ENCODE data around the gene DOK6.
"Not testable (repeated sequence)": the region's sequence is repeated elsewhere in the genome, so short reads cannot be mapped to it uniquely, and the experiment has no call there.

Gene DOK6

DNA sequence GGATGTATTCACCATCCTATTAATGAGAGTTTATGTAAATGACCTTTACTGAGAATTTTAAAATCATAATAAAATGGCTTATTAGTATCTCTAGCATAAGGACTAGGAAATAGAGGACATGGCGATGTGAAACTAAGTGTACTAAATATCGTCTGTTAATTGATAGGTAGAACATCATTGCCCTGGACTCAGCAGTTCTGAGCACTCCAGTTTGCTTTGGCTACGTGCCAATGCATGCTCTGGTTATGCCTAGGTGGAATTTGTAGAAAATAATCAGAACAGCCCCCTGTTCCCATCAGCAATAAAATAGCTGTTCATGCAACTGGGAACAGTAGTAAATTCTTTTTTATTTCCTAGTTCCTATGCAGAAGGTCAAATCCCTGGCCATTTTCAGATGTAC is 247.8 kb downstream of the DOK6 start:
- Mint-ChIP-seq H3K36me3 (no peaks in the 10 kb centered on the region), H3K4me1 (ENCODE audit: low read depth) (no peaks in the 10 kb centered on the region), H3K9me3 (ENCODE audit: low read depth) (no peaks in the 10 kb centered on the region), H3K4me3 (no peak overlapping the region), H3K27ac (no peak overlapping the region), H3K27me3 (peaks cover 11% of the 10 kb centered on the region)

- Mint-ChIP-seq H3K4me1 (ENCODE audit: low read depth) (no peaks in the 10 kb centered on the region), H3K9me3 (ENCODE audit: low read depth) (no peaks in the 10 kb centered on the region), H3K27ac (no peak overlapping the region), H3K4me3 (no peak overlapping the region), H3K36me3 (no peaks in the 10 kb centered on the region), H3K27me3 (peaks cover 14% of the 10 kb centered on the region)
Measured at GRCh38 chr18:69649684-69650083, 249.0 kb downstream of the DOK6 start.

GRCh38 chr18:69651243-69651642 is 250.6 kb downstream of the DOK6 start:
- Mint-ChIP-seq H3K27me3 (peaks cover 14% of the 10 kb centered on the region), H3K4me1 (ENCODE audit: low read depth) (no peaks in the 10 kb centered on the region)

DNA sequence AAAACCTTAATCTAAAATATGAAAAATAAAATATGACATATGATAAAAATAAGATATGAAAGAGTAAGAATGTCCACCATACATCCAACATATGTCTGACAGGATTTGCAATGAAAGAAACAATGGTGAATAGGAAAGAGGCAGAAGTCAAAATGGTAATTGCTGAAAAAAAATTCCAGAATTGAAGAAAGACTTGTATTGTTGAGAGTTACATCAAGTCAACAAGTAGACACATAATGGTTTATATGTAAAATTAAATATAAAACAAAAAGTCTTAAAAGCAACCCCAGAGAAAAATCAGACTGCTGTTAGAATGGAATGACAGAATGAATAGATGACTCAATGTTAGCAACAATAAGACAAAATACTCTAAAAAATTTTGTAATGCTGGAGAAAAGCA is 255.1 kb downstream of the DOK6 start:
- peaks cover 9% of the 10 kb centered on the region for H3K27me3 Mint-ChIP-seq

More at GRCh38 chr18:69651243-69651642, 250.6 kb downstream of the DOK6 start:
- no peak overlapping the region for H3K27ac Mint-ChIP-seq
- no peak overlapping the region for H3K4me3 Mint-ChIP-seq
- no peaks in the 10 kb centered on the region for H3K36me3 Mint-ChIP-seq
- no peaks in the 10 kb centered on the region for H3K9me3 Mint-ChIP-seq (ENCODE audit: low read depth)

DNA sequence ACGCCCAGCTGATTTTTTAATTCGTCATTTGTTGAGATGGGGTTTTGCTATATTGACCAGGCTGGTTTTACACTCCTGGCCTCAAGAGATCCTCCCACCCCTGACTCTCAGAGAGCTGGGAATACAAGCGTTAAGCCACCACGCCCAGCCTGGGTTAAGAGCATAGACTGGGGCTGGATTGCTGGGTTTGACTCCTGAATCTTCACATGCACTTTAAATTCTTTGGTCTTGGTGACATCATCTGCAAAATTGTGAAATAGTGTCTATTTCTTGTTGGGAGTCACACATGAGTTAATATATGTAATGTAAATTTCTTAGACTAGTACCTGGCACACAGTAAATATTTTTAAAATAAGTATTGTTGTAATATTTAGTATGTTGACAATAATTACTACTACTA is 257.4 kb downstream of the DOK6 start:
- no peak overlapping the region for H3K4me3 Mint-ChIP-seq
- H3K27me3 Mint-ChIP-seq: peaks cover 3% of the 10 kb centered on the region
- H3K27ac Mint-ChIP-seq: no peak overlapping the region
- no peaks in the 10 kb centered on the region for H3K36me3 Mint-ChIP-seq
- H3K4me1 Mint-ChIP-seq (ENCODE audit: low read depth): no peaks in the 10 kb centered on the region
- no peaks in the 10 kb centered on the region for H3K9me3 Mint-ChIP-seq (ENCODE audit: low read depth)

More for the DNA sequence above, 255.1 kb downstream of the DOK6 start:
- Mint-ChIP-seq H3K4me1 (ENCODE audit: low read depth) (no peaks in the 10 kb centered on the region), H3K27ac (no peak overlapping the region), H3K4me3 (no peak overlapping the region), H3K9me3 (ENCODE audit: low read depth) (no peaks in the 10 kb centered on the region), H3K36me3 (no peaks in the 10 kb centered on the region)

GRCh38 chr18:69658685-69659084 is 258.0 kb downstream of the DOK6 start:
- no peak overlapping the region for H3K27ac Mint-ChIP-seq
- no peaks in the 10 kb centered on the region for H3K36me3 Mint-ChIP-seq
- no peaks in the 10 kb centered on the region for H3K9me3 Mint-ChIP-seq (ENCODE audit: low read depth)
- no peak overlapping the region for H3K4me3 Mint-ChIP-seq
- peaks cover 2% of the 10 kb centered on the region for H3K27me3 Mint-ChIP-seq
- no peaks in the 10 kb centered on the region for H3K4me1 Mint-ChIP-seq (ENCODE audit: low read depth)

GRCh38 chr18:69659142-69659651 is 258.5 kb downstream of the DOK6 start:
- H3K27me3 Mint-ChIP-seq: no peaks in the 10 kb centered on the region
- no peaks in the 10 kb centered on the region for H3K4me1 Mint-ChIP-seq (ENCODE audit: low read depth)
- no peak overlapping the region for H3K27ac Mint-ChIP-seq
- H3K4me3 Mint-ChIP-seq: no peak overlapping the region
- no peaks in the 10 kb centered on the region for H3K9me3 Mint-ChIP-seq (ENCODE audit: low read depth)
- no peaks in the 10 kb centered on the region for H3K36me3 Mint-ChIP-seq

DNA sequence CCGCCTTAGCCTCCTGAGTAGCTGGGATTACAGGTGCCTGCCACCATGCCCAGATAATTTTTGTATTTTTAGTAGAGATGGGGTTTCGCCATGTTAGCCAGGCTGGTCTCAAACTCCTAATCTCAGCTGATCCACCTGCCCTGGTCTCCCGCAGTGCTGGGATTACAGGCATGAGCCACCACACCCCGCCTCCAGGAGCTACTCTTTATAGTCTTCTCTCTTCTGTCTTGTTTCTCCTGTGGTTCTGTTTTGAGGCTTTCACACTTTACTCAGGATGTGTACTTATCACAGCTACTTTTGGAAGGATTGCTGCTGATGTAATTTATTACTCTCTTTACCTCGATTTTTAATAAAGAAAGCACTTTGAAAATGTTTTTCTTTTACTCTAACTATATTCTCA is 261.4 kb downstream of the DOK6 start:
- not testable (repeated sequence) for H3K27ac Mint-ChIP-seq; H3K4me1 Mint-ChIP-seq (ENCODE audit: low read depth); H3K4me3 Mint-ChIP-seq; H3K27me3 Mint-ChIP-seq; H3K36me3 Mint-ChIP-seq; H3K9me3 Mint-ChIP-seq (ENCODE audit: low read depth)

GRCh38 chr18:69664399-69664798 is 263.7 kb downstream of the DOK6 start:
- Mint-ChIP-seq H3K36me3 (no peaks in the 10 kb centered on the region), H3K27ac (no peak overlapping the region), H3K9me3 (ENCODE audit: low read depth) (no peaks in the 10 kb centered on the region), H3K27me3 (no peaks in the 10 kb centered on the region), H3K4me1 (ENCODE audit: low read depth) (no peaks in the 10 kb centered on the region), H3K4me3 (no peak overlapping the region)

- H3K4me1 Mint-ChIP-seq (ENCODE audit: low read depth): no peaks in the 10 kb centered on the region
- H3K27me3 Mint-ChIP-seq: peaks cover 3% of the 10 kb centered on the region
- no peaks in the 10 kb centered on the region for H3K9me3 Mint-ChIP-seq (ENCODE audit: low read depth)
- H3K27ac Mint-ChIP-seq: no peak overlapping the region
- no peak overlapping the region for H3K4me3 Mint-ChIP-seq
- H3K36me3 Mint-ChIP-seq: no peaks in the 10 kb centered on the region
Measured at GRCh38 chr18:69674292-69674877, 273.7 kb downstream of the DOK6 start.

GRCh38 chr18:69674966-69675365 is 274.3 kb downstream of the DOK6 start:
- Mint-ChIP-seq H3K4me3 (no peak overlapping the region), H3K4me1 (ENCODE audit: low read depth) (no peaks in the 10 kb centered on the region), H3K9me3 (ENCODE audit: low read depth) (no peaks in the 10 kb centered on the region), H3K27ac (no peak overlapping the region), H3K27me3 (peaks cover 2% of the 10 kb centered on the region), H3K36me3 (no peaks in the 10 kb centered on the region)

DNA sequence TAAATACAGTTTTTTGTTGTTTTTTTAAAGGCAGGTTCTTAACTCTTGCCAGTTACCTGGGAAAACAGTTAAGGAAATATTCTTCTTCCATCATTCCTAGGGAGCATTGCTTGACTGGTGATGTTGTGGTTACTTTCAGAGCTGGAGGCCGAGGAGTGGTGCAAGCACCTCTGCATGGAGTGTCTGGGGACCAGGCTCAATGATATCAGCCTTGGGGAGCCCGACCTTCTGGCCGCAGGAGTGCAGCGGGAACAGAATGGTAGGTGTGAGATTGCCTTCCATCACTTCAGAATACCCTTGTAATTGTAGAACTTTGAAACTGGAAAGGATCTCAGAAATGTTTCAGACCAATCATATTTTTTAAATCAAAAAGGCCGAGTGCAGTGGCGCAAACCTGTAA is 276.9 kb downstream of the DOK6 start:
- H3K27ac Mint-ChIP-seq: no peak overlapping the region
- no peaks in the 10 kb centered on the region for H3K9me3 Mint-ChIP-seq (ENCODE audit: low read depth)
- H3K27me3 Mint-ChIP-seq: no peaks in the 10 kb centered on the region
- H3K4me3 Mint-ChIP-seq: no peak overlapping the region
- no peaks in the 10 kb centered on the region for H3K36me3 Mint-ChIP-seq
- H3K4me1 Mint-ChIP-seq (ENCODE audit: low read depth): no peaks in the 10 kb centered on the region

DNA sequence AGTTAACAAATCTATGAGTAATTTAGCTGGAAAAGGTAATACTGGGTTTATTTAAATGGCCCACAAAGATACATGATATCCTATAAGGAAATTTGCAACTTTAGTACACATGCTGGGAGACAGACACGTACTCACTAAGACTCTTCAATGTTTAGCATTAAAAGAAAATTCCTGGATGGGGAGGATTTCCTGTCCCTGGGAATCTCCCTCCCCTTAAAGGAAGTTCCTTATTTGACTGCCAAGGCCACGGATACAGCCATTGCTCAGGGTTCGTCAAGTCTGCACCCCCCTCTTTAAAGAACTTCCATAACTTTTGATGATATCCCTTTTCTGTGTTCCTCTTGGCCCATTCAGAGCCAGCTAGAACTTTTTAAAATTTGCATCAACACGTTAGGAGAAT is 279.4 kb downstream of the DOK6 start:
- Mint-ChIP-seq H3K9me3 (ENCODE audit: low read depth) (no peaks in the 10 kb centered on the region), H3K4me3 (no peak overlapping the region), H3K4me1 (ENCODE audit: low read depth) (no peaks in the 10 kb centered on the region)

GRCh38 chr18:69683176-69683575 is 282.5 kb downstream of the DOK6 start:
- H3K4me1 Mint-ChIP-seq (ENCODE audit: low read depth): no peaks in the 10 kb centered on the region
- H3K36me3 Mint-ChIP-seq: no peaks in the 10 kb centered on the region
- H3K27me3 Mint-ChIP-seq: no peaks in the 10 kb centered on the region
- H3K9me3 Mint-ChIP-seq (ENCODE audit: low read depth): no peaks in the 10 kb centered on the region
- no peak overlapping the region for H3K27ac Mint-ChIP-seq
- H3K4me3 Mint-ChIP-seq: no peak overlapping the region

More for the DNA sequence above, 279.4 kb downstream of the DOK6 start:
- Mint-ChIP-seq H3K27ac (no peak overlapping the region), H3K27me3 (no peaks in the 10 kb centered on the region), H3K36me3 (no peaks in the 10 kb centered on the region)

DNA sequence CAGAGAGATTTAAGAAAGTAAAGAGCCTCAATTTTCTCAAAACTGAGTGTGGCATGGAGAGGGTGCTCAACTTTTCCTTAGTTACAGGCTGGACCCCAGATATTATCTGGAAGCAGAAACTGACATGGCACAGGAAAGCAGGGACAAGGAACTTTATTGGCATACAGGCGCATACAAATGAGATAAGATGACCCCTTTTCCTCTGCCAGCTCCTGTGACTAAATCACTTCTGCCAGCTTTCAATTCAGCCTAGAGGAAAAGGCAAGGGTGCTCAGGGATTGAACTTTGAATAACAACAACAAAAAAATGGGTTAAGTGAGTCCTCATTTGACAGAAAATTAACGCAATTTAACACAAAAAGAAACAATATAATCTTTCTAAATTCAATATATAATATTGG is 284.1 kb downstream of the DOK6 start:
- Mint-ChIP-seq H3K36me3 (no peaks in the 10 kb centered on the region), H3K27me3 (no peaks in the 10 kb centered on the region), H3K27ac (no peak overlapping the region), H3K4me1 (ENCODE audit: low read depth) (no peaks in the 10 kb centered on the region), H3K4me3 (no peak overlapping the region), H3K9me3 (ENCODE audit: low read depth) (no peaks in the 10 kb centered on the region)

DNA sequence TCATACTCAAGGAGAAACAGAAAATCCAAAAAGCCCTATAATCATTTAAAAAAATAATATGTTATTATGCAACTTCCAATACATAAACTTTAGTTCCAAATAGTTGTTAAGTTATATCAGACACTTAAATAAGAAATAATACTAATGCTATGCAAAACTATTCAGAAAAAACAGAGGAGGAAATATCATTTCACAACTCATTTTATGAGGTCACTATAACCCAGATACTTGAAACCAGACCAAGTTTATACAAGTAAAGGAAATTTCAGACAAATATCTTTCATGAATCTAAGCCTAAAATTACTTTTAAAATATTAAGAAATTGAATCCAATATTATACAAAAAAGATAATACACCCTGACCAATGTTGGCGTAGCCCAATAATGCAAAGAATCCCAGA is 286.2 kb downstream of the DOK6 start:
- Mint-ChIP-seq H3K27ac (no peak overlapping the region), H3K36me3 (no peaks in the 10 kb centered on the region), H3K4me3 (no peak overlapping the region), H3K27me3 (no peaks in the 10 kb centered on the region), H3K4me1 (ENCODE audit: low read depth) (no peaks in the 10 kb centered on the region), H3K9me3 (ENCODE audit: low read depth) (no peaks in the 10 kb centered on the region)
